ENCODE results near the gene ITGA1. TPM values are rescaled to one million over a fixed set of nuclear protein-coding genes. Genes with fewer than 3 reads are reported as not detected.

The ITGA1 gene
- total RNA-seq, 1 donor: 31.8 TPM

GRCh38 chr5:52987711-52988331, 200.1 kb downstream of the ITGA1 start:
- Histone ChIP-seq H4K20me1 (ENCODE audit: insufficient read depth, low read length) (no peaks in the 10 kb centered on the region), H3K4me1 (ENCODE audit: insufficient read depth, low read length) (peaks cover 26% of the 10 kb centered on the region), H3K36me3 (ENCODE audit: insufficient read depth, low read length) (peaks cover 4% of the 10 kb centered on the region), H3K27ac (ENCODE audit: low read depth, low read length) (peak overlapping the region; percentile 31), H3K27me3 (ENCODE audit: insufficient read depth, low read length) (no peaks in the 10 kb centered on the region), H3K9me3 (ENCODE audit: low read depth, low read length) (no peaks in the 10 kb centered on the region), H3K4me3 (ENCODE audit: insufficient read depth, low read length) (no peak overlapping the region), H3K4me2 (ENCODE audit: insufficient read depth, low read length) (peak overlapping the region; percentile 25), H2AFZ (ENCODE audit: low read length) (no peak overlapping the region), H3K79me2 (ENCODE audit: insufficient read depth, low read length) (peaks cover 15% of the 10 kb centered on the region)
- TF ChIP-seq, protein P1, sequence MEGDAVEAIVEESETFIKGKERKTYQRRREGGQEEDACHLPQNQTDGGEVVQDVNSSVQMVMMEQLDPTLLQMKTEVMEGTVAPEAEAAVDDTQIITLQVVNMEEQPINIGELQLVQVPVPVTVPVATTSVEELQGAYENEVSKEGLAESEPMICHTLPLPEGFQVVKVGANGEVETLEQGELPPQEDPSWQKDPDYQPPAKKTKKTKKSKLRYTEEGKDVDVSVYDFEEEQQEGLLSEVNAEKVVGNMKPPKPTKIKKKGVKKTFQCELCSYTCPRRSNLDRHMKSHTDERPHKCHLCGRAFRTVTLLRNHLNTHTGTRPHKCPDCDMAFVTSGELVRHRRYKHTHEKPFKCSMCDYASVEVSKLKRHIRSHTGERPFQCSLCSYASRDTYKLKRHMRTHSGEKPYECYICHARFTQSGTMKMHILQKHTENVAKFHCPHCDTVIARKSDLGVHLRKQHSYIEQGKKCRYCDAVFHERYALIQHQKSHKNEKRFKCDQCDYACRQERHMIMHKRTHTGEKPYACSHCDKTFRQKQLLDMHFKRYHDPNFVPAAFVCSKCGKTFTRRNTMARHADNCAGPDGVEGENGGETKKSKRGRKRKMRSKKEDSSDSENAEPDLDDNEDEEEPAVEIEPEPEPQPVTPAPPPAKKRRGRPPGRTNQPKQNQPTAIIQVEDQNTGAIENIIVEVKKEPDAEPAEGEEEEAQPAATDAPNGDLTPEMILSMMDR (IDR thresholded peaks at IDR 0.05; ENCODE audit: extremely low read depth, low read depth, low read length): no peak
- peak; percentile 81 for DNase-seq (ENCODE audit: insufficient read length, low spot score, missing footprints)

DNA sequence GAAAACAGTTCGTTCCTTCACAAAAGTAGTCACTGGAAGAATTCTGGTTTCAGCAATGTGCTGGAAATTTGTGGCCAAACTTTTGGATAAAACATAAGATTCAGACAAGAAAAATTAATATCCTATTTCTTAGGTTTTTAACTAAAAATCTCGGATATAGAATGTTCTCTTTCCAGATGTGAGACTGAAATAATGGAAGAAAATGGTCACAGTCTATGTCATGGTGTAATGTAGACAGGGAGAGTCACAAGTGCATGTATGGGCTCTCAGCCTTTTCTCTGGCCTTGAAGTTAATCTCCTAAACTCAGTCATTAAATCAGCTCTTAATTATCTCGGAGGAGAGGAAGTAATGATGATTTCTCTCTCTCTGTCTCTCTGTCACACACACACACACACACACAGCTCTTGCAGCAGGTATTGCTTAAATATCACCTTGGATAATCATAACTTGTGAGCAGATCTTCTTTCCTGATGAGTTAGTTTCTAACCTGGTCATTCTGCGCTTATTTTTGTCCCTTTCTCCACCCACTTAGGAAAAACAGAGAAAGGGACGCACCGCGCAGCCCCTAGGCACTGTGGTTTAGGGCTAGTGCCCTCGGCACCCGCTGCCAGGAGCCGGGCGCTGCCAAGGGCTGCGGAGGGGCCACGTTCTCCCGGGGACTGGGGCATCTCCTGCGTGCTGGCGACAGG, 200.8 kb downstream of the ITGA1 start:
- Histone ChIP-seq H3K27me3 (ENCODE audit: insufficient read depth, low read length) (no peaks in the 10 kb centered on the region), H4K20me1 (ENCODE audit: insufficient read depth, low read length) (no peaks in the 10 kb centered on the region), H3K4me1 (ENCODE audit: insufficient read depth, low read length) (peaks cover 26% of the 10 kb centered on the region), H3K27ac (ENCODE audit: low read depth, low read length) (no peak overlapping the region), H3K36me3 (ENCODE audit: insufficient read depth, low read length) (peaks cover 4% of the 10 kb centered on the region), H3K79me2 (ENCODE audit: insufficient read depth, low read length) (peaks cover 21% of the 10 kb centered on the region), H3K4me2 (ENCODE audit: insufficient read depth, low read length) (peak overlapping the region; percentile 97), H3K9me3 (ENCODE audit: low read depth, low read length) (no peaks in the 10 kb centered on the region), H3K4me3 (ENCODE audit: insufficient read depth, low read length) (peak overlapping the region; percentile 84), H2AFZ (ENCODE audit: low read length) (peak overlapping the region; percentile 64)
- TF ChIP-seq, protein P1 (IDR thresholded peaks at IDR 0.05; ENCODE audit: extremely low read depth, low read depth, low read length): no peak
- DNase-seq (ENCODE audit: insufficient read length, low spot score, missing footprints): no peak

DNA sequence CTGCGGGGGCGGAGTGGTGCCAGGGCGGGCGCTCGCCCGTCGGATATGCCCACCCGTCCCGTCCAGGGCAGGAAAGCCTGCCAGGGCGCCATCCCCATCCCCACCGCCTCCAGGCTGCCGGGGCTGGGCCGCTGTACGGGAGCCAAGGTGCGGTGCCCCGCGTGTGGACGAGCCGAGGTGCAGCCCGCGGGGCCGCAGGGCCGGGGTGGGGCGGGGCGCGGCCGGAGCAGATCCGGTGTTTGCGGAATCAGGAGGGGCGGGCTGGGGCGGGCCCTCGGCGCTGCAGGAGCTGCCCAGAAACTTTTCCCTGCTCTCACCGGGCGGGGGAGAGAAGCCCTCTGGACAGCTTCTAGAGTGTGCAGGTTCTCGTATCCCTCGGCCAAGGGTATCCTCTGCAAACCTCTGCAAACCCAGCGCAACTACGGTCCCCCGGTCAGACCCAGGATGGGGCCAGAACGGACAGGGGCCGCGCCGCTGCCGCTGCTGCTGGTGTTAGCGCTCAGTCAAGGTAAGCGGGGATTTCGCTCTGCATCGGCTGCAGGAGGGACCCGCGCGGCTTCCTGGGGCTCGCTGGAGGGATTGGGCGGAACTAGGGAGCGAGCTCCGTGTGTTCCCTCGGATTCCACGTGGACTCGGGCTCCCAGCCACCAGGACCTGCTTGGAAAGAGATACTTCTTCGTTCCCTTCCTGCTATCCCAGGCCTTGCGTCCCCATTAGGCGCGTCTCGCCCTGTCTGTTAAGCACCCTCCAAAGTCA, 201.5 kb downstream of the ITGA1 start, which contains the start of gene ITGA2:
Gene ITGA2 (plus strand): TSS at position 328 of the 756 bp plus-strand sequence. CDS start 117 bp downstream, at position 445.
- H3K4me2 ChIP-seq (ENCODE audit: insufficient read depth, low read length): peak within 1 kb of the TSS; percentile 97
- no peaks in the 10 kb centered on the region for H4K20me1 ChIP-seq (ENCODE audit: insufficient read depth, low read length)
- H2AFZ ChIP-seq (ENCODE audit: low read length): peak within 1 kb of the TSS; percentile 91
- H3K36me3 ChIP-seq (ENCODE audit: insufficient read depth, low read length): peaks cover 4% of the 10 kb centered on the region
- H3K9me3 ChIP-seq (ENCODE audit: low read depth, low read length): no peaks in the 10 kb centered on the region
- H3K27ac ChIP-seq (ENCODE audit: low read depth, low read length): peak within 1 kb of the TSS; percentile 40
- TF ChIP-seq, protein P1 (IDR thresholded peaks at IDR 0.05; ENCODE audit: extremely low read depth, low read depth, low read length): no peak
- no peaks in the 10 kb centered on the region for H3K27me3 ChIP-seq (ENCODE audit: insufficient read depth, low read length)
- peak within 1 kb of the TSS; percentile 84 for H3K4me3 ChIP-seq (ENCODE audit: insufficient read depth, low read length)
- peaks cover 24% of the 10 kb centered on the region for H3K79me2 ChIP-seq (ENCODE audit: insufficient read depth, low read length)
- DNase-seq (ENCODE audit: insufficient read length, low spot score, missing footprints): peak; percentile 87
- H3K4me1 ChIP-seq (ENCODE audit: insufficient read depth, low read length): peaks cover 26% of the 10 kb centered on the region

All from osteoblast (primary cell).